Keratinocyte (primary cell): ENCODE measurements around the gene ACTR1B. TPM values are rescaled to one million over a fixed set of nuclear protein-coding genes. Genes with fewer than 3 reads are reported as not detected.

Source experiments
- DNase-seq: peaks from one replicate; pipeline ENCODE4 v3.0.0-alpha.2; 2011; ENCODE audit warnings: low read depth, missing footprints, low spot score
- FAIRE-seq: peaks from 2 replicates; lab custom pipeline; 2011; peaks lifted over from hg19 to GRCh38; lab: Jason Lieb, UNC
- H2AFZ ChIP-seq: 2 replicates; pipeline ENCODE4 v1.6.0; 2012; ENCODE audit warnings: low read length, control low read depth, inconsistent platforms; ENCODE audit not compliant: control insufficient read depth
- H3K27ac ChIP-seq: 2 replicates; pipeline ENCODE4 v1.5.1; 2011; ENCODE audit warnings: low read length; ENCODE audit not compliant: control insufficient read depth, insufficient read depth
- H3K27me3 ChIP-seq: 3 replicates; pipeline ENCODE4 v1.6.0; 2011; ENCODE audit warnings: low read length; ENCODE audit not compliant: control insufficient read depth, insufficient read depth; ENCODE audit errors: extremely low read depth
- H3K36me3 ChIP-seq, 2 experiments: 2 replicates in 1 of 2; 3 replicates in 1 of 2; pipeline ENCODE4 v1.5.1; 2011; ENCODE audit warnings: low read length in 2 of 2, mild to moderate bottlenecking in 1 of 2; ENCODE audit not compliant: control insufficient read depth in 2 of 2, insufficient read depth in 2 of 2; ENCODE audit errors: extremely low read depth in 1 of 2
- H3K4me1 ChIP-seq: 3 replicates; pipeline ENCODE4 v1.5.1; 2011; ENCODE audit warnings: low read length; ENCODE audit not compliant: control insufficient read depth, insufficient read depth; ENCODE audit errors: extremely low read depth
- H3K4me2 ChIP-seq: 3 replicates; pipeline ENCODE4 v1.6.0; 2011; ENCODE audit warnings: low read depth, low read length; ENCODE audit not compliant: control insufficient read depth, insufficient read depth; ENCODE audit errors: extremely low read depth
- H3K4me3 ChIP-seq, 3 experiments: fragments of 200-600 bp in 1 of 3; sonication (generic) in 1 of 3; 2 replicates in 2 of 3; 3 replicates in 1 of 3; pipeline ENCODE4 v1.5.1; 2011 to 2016; ENCODE audit warnings: low read length in 3 of 3, mild to moderate bottlenecking in 3 of 3, control low read depth in 2 of 3, inconsistent platforms in 1 of 3, low read depth in 1 of 3, mixed read lengths in 1 of 3, mixed run types in 1 of 3, moderate library complexity in 1 of 3; ENCODE audit not compliant: control insufficient read depth in 2 of 3, insufficient read depth in 2 of 3; ENCODE audit errors: extremely low read depth in 1 of 3
- H3K79me2 ChIP-seq: 2 replicates; pipeline ENCODE4 v1.6.0; 2012; ENCODE audit warnings: low read length; ENCODE audit not compliant: control insufficient read depth, insufficient read depth
- H3K9ac ChIP-seq: 3 replicates; pipeline ENCODE4 v1.6.0; 2011; ENCODE audit warnings: low read length; ENCODE audit not compliant: control insufficient read depth, insufficient read depth; ENCODE audit errors: extremely low read depth
- H3K9me1 ChIP-seq: 3 replicates; pipeline ENCODE4 v1.6.0; 2011; ENCODE audit warnings: low read length; ENCODE audit not compliant: control insufficient read depth, insufficient read depth; ENCODE audit errors: extremely low read depth
- H3K9me3 ChIP-seq: 2 replicates; pipeline ENCODE4 v1.5.1; 2012; ENCODE audit warnings: low read depth, low read length; ENCODE audit not compliant: control insufficient read depth
- H4K20me1 ChIP-seq: 3 replicates; pipeline ENCODE4 v1.6.0; 2011; ENCODE audit warnings: low read length; ENCODE audit not compliant: control insufficient read depth, insufficient read depth; ENCODE audit errors: extremely low read depth
- CTCF ChIP-seq, 3 experiments: IDR thresholded peaks in 1 of 3; conservative IDR thresholded peaks in 1 of 3; optimal IDR thresholded peaks in 1 of 3; 2 replicates in 2 of 3; 3 replicates in 1 of 3; pipeline versions ENCODE3 to v1.5.1; 2011; ENCODE audit warnings: low read length in 3 of 3, mild to moderate bottlenecking in 3 of 3, moderate library complexity in 2 of 3, control low read depth in 1 of 3, inconsistent platforms in 1 of 3; ENCODE audit not compliant: insufficient read depth in 2 of 3; ENCODE audit errors: extremely low read depth in 1 of 3
- EZH2 ChIP-seq: IDR thresholded peaks from one replicate; pipeline ENCODE4 v1.6.1; 2012; ENCODE audit warnings: inconsistent platforms, mild to moderate bottlenecking, low read length, moderate library complexity
- dilution Hi-C: fragments of 300-500 bp; cut with MboI; formaldehyde crosslinking; loops from one replicate; pipeline ENCODE4 v1.7.0; 2020; ENCODE audit warnings: low sequenced_read_pairs; ENCODE audit not compliant: extremely low pct_ligation_motif_present
- polyA plus RNA-seq, 5 experiments: library from polyadenylated mRNA; depleted of rRNA in 3 of 5; stranded (reverse) in 3 of 5; stranded (forward) in 1 of 5; unstranded in 1 of 5; fragments of >200 nt; gene quantifications; 1 replicate in 1 of 5; 2 replicates in 3 of 5; 3 replicates in 1 of 5; pipeline versions ENCODE4 v1.2.1 to v1.2.3, GENCODE V29; 2011 to 2012; ENCODE audit warnings: missing spikeins in 2 of 5, low read depth in 1 of 5, low replicate concordance in 1 of 5

Gene ACTR1B
- polyA plus RNA-seq, 1 donor (not counting 4 experiments of a cell fraction or from before 2014, with no cell fraction given) = 20.6 TPM

GRCh38 chr2:97646977-97647376, 16.9 kb downstream of the ACTR1B start:
- H2AFZ ChIP-seq = no peak overlapping the region
- FAIRE-seq = no peak

GRCh38 chr2:97645695-97646629, 17.9 kb downstream of the ACTR1B start, which contains the start of gene COX5B:
COX5B (plus strand) TSS chr2:97646062; CDS start chr2:97646087, 25 bp downstream.
- peak within 1 kb of the TSS; percentile 78 for H3K27ac ChIP-seq
- dilution Hi-C loops = no loop called here
- no peaks in the 10 kb centered on the region for H3K9me3 ChIP-seq
- H3K27me3 ChIP-seq = no peaks in the 10 kb centered on the region
- peak within 1 kb of the TSS; percentile 71 to 99 (median 92) for H3K4me3 ChIP-seq
- FAIRE-seq (no peak), DNase-seq (peak; percentile 63)
- no peaks in the 10 kb centered on the region for H3K9me1 ChIP-seq
- H3K4me1 ChIP-seq = peaks cover 6% of the 10 kb centered on the region
- peak within 1 kb of the TSS; percentile 97 for H3K4me2 ChIP-seq
- TF ChIP-seq EZH2 = no peak
- TF ChIP-seq CTCF (optimal IDR thresholded peaks at IDR 0.05 in 1 of 3, IDR thresholded peaks at IDR 0.05 in 1 of 3, conservative IDR thresholded peaks at IDR 0.05 in 1 of 3; ENCODE audit: extremely low read depth in 1 of 3, insufficient read depth in 2 of 3, low read length in 3 of 3) = no peak
- H3K9ac ChIP-seq = peak within 1 kb of the TSS; percentile 94
- peaks cover 10 to 15% of the 10 kb centered on the region in 2 experiments for H3K36me3 ChIP-seq
- H2AFZ ChIP-seq = peak within 1 kb of the TSS; percentile 94
- H4K20me1 ChIP-seq = no peaks in the 10 kb centered on the region
- peaks cover 14% of the 10 kb centered on the region for H3K79me2 ChIP-seq

More at GRCh38 chr2:97646977-97647376, 16.9 kb downstream of the ACTR1B start:
- no peaks in the 10 kb centered on the region for H3K27me3 ChIP-seq
- peak overlapping the region; percentile 71 for H3K4me2 ChIP-seq
- no peaks in the 10 kb centered on the region for H4K20me1 ChIP-seq
- no peak for DNase-seq
- dilution Hi-C loops = no loop called here
- H3K9me1 ChIP-seq = no peaks in the 10 kb centered on the region
- no peak overlapping the region for H3K27ac ChIP-seq
- H3K4me3 ChIP-seq = peak overlapping the region; percentile 71 to 99 (median 92)
- H3K79me2 ChIP-seq = peaks cover 14% of the 10 kb centered on the region
- peaks cover 10 to 15% of the 10 kb centered on the region in 2 experiments for H3K36me3 ChIP-seq
- H3K4me1 ChIP-seq = peaks cover 6% of the 10 kb centered on the region
- TF ChIP-seq EZH2 = no peak
- no peak for TF ChIP-seq CTCF (optimal IDR thresholded peaks at IDR 0.05 in 1 of 3, IDR thresholded peaks at IDR 0.05 in 1 of 3, conservative IDR thresholded peaks at IDR 0.05 in 1 of 3; ENCODE audit: extremely low read depth in 1 of 3, insufficient read depth in 2 of 3, low read length in 3 of 3)
- no peaks in the 10 kb centered on the region for H3K9me3 ChIP-seq
- H3K9ac ChIP-seq = peak overlapping the region; percentile 94
